HG03103 (cell line): ENCODE data around the gene RHBDL1.

Source experiments
- ATAC-seq: cut with Tn5 transposase; IDR thresholded peaks from one replicate; pipeline ENCODE4 v1.9.1; 2021; ENCODE audit warnings: low read depth; ENCODE audit not compliant: unreplicated experiment

Gene RHBDL1

DNA sequence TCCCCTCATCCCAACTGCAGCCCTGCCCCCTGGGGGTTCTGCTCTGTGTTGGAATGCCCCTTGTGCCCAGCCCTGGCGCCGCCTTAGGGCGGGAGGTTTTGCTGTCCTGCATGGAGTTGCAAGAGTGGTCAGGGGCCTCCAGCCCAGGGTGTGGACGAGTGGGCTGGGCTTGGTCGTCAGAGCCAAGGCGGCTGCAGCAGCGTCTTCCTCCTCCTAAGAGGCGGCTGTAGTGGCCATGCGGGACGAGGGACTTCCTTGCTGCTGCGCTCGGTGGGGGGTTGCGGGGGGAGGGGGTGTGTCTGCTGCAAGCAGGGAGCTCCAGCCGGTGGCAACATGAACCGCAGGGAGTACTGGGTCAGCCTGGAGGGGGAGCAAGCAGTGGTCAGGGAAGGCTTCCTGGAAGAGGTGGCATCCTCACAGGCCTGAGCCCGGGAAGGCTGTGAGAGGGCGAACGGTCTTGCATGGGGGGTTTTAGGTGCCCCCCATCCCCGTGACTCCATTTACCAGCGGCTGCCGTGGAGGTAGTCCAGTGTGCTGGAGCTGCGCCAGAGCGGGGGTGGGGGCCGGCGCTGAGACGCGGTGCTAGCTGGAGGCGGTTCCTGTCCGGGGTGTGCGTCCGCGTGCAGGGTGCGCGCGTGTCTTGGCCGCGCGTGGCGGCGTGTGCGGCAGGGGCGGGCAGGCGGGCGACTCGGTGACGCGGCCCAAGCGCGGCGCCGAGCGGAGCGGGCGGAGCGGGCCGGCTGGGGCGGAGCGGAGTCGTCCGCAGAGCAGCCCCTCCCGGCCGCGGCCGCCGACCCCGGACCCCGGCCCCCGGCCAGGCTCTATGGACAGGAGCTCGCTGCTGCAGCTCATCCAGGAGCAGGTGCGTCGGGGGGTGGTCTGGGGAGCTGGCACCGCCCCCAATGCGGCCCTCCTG lies at the start of gene RHBDL1:
TSS of gene RHBDL1 (plus strand) at position 704 of the 916 bp plus-strand sequence. CDS start at position 824, 120 bp downstream.
- no peak for ATAC-seq

DNA sequence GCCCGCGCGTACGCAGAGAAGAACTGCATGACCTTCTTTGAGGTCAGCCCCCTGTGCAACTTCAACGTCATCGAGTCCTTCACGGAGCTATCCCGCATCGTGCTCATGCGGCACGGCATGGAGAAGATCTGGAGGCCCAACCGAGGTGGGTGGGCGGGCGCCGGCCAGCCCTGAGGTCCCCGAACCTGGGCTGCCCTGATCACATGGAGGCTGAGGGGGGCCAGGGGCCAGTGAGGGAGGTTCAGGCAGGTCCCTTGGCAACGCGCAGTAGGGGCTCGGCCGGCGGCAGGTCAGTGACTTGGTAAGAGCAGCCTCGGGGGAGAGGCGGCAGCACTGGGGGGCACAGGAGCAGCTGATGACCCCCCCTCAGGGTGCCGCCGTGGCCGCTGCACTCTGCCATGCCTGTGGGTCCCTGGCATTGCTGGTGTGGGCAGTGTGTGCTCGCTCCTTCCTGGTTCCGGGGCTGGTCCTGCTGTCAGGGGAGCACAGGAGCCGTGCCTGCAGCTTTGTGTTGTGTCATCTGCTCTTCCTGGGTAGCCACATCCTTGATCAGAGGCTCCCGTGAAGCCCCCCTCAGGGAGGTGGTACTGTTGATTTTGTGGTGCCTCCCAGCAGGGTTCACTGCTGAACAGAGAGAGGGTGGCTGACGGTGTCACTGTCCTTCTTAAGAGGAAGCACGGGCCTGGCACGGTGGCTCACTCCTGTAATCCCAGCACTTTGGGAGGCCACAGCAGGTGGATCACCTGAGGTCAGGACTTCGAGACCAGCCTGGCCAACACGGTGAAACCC lies 49.3 kb upstream of the RHBDL1 start:
- ATAC-seq, result no peak

DNA sequence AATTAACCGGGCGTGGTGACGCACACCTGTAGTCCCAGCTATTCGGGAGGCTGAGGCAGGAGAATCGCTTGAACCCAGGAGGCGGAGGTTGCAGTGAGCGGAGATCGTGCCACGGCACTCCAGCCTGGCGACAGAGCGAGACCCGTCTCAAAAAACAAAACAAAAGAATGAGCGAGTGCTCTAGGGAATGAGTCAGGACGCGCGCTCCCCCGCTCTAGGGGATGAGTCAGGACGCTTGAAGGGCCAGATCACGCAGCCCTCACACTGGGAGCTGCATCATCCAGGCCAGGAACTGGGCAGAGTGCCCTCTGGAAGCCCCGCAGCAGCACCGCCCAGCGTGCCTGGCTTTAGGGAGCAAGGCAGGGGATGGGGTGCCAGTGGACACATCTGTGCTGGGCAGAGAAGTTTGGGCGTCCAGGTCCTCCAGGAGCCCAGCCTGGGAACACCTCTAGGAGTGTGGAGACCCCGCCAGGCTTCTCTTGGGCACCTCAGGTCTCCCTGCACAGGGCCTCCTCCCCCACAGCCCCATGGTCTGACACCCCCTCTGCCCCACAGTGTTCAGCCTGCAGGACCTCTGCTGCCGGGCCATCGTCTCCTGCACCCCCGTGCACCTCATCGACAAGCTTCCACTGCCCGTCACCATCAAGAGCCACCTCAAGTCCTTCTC lies 48.6 kb upstream of the RHBDL1 start:
- ATAC-seq, result no peak

DNA sequence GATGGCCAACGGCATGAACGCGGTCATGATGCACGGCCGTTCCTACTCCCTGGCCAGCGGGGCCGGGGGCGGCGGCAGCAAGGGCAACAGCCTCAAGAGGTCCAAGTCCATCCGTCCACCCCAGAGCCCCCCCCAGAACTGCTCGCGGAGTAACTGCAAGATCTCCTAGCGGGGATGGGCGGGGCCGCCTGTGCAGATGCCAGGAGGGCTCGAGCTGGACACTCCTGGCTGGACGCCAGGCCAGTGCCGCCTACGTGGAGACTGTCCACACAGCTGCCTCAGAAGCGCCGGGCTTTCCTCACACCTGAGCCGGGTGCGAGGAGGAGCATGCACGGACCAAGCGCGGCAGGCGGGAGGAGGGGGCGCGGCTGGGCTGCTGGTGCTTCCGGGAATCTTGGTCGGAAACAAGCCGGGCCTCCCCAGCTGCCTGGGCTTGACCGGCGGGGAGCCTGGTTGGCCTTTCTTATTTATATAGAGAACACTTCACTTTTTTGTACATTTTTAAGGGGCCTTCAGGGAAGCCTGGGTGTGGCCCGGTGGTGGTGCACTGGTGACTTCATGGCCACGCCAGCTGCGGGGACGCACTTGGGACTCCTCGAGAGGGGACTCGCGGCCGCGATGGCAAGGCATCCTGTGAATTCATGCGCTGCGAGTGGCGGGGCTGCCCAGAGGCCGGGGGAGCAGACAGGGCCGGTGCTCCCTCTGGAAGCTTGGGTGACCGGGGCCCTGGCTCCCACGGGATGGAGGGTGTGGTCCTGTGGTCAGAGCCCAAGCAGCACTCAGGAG lies 47.8 kb upstream of the RHBDL1 start:
- no peak for ATAC-seq

DNA sequence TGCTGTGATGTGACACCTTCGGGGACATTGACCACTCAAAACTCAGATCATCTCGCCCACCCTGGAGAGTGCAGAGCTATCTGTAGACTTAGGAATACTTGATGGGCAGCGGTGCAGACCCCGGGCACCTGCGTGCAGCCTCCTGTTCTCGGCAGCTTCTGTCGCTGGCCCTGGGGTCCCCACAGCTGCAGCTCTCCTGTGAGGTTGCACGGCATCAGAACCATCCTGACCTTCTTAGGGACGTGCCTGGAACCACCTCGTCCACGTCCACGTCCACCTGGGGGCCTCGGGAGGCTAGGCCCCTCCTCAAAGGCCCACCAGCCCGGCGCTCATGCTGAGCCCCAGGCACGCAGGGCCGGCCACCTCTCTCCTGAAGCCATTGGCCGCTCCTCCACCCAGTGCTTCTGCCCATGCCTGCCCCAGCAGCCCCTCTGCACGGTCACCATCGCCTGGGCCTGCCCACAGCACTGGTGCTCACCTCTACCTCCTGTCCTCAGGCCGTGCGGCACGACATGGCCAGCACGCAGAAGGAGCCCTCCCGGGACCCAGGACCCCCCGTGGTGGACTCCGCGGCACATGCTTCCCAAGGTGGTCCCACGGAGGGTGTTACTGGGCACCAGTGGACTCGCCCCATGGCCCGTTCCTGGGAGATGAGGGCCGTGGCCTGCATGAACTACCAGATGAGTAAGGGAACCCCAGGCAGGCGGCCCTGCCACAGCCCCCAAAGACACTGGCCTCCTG lies 47.0 kb upstream of the RHBDL1 start:
- ATAC-seq, result no peak

DNA sequence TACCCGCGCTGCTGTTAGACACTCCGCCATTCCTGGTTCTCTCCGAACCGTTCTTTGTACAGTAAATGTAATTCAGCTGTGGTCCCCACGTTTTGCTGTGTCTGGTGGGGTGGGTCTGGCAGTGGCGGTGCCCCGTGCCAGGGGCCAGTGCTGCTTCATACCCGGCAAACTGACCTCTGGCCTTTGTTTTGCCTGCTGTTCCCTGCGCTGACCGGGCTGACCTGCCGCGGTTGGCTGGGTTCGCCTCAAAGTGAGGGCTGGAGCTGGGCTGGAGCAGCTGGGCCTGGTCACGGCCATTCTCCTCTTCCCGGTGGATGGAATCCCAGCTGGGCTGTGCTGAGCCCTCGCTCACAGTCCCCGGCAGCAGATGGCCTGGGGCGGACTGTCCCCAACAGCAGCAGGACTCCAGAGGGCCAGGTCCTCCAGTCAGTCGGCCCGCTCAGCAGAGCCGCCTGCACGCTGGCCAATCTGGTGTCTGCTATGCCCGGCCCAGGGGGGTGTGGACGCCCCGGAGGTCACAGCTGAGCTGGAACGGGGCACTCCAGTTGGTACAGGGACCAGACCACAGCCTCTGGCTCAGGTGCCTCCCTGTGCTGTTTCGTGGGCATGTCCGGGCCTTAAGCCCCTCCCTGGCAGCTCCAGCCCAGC lies 46.2 kb upstream of the RHBDL1 start:
- no peak for ATAC-seq

DNA sequence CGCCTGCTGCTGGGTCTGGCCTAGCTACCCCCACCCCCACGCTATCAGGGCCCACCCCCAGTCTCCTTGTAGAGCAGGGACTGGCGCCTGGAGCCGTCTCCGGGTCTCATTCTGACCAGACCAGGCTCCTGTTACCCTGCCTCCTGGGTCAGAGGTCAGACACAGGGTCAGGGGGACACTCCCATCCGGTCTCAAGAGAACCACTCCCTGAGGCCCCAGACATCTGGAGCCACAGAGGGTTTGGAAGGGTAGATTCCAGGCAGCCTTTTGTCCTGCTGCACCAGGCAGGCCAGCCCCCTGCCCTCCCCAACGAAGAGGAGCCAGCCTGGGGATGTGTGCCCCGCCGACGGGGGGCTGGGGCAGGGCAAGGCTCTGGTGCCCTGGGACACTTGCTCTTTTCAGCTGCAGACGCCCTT lies 45.6 kb upstream of the RHBDL1 start:
- no peak for ATAC-seq

DNA sequence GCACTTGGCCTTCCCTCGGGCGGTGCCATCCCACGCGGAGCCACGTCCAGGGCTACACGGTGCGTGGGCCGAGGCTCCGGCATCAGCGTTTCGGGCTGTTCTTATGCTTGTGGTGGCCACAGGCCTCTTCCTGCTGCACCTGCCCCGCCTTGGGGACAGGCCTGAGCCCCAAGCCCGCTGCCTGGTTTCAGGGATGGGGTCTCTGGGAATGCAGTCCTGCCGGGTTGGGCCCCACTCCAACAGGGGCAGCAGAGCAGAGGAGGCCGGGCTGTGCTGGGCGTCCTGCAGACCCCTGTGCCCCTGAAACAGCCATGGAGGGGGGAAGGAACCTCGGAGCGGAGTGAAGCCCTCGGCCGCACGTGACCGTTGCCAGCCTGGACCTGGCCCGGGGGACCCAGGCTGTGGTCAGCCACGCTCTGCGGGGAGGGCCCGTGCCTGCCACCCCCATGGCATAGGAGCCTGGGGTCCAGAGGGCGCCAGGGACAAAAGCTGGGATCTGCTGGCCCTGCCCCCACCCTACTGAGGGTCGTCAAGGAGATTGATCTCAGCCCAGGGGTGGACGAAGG lies 45.1 kb upstream of the RHBDL1 start:
- ATAC-seq, result no peak

DNA sequence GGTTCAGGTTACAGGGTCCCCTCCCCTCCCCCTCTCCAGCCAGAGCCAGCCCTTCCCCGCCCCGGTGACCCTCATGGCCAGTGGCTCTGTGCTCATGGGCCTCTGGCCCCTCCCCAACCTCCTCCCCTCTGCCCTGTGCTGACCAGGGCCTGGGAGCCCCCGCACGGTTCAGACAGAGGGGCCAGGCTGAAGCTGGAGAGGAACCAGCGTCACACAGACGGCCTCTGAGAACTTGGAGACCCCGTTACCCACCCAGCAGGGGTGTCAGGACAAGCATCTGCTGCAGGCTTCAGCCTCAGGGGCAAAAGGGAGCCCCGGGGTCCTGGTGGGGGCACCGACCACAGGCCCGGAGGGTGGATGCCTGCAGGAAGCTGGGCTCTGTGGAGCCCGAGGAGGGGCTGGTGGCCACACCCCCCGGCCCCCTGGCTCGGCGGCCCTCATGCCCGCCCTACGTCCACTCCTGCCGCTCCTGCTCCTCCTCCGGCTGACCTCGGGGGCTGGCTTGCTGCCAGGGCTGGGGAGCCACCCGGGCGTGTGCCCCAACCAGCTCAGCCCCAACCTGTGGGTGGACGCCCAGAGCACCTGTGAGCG lies 44.6 kb upstream of the RHBDL1 start, which contains the start of gene WFIKKN1:
TSS of gene WFIKKN1 (plus strand) at position 171 of the 591 bp plus-strand sequence. CDS start at position 440, 269 bp downstream.
- ATAC-seq, result no peak

DNA sequence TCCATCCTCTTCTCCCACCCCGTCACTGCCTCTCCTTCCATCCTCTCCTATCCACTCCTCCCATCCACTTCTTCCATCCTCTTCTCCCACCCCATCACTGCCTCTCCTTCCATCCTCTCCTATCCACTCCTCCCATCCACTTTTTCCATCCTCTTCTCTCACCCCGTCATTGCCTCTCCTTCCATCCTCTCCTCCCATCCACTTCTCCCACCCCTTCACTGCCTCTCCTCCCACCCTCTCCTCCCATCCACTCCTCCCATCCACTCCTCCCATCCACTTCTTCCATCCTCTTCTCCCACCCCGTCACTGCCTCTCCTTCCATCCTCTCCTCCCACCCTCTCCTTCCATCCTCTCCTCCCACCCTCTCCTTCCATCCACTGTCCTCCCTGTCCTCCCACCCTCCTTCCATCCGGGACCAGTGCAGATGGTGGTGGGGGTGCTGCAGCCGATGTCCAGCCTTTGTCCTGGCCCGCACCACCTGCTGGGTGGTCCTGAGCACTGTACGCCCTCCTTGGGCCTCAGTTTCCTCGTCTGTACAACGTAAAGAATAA lies 43.6 kb upstream of the RHBDL1 start:
- ATAC-seq, result no peak

DNA sequence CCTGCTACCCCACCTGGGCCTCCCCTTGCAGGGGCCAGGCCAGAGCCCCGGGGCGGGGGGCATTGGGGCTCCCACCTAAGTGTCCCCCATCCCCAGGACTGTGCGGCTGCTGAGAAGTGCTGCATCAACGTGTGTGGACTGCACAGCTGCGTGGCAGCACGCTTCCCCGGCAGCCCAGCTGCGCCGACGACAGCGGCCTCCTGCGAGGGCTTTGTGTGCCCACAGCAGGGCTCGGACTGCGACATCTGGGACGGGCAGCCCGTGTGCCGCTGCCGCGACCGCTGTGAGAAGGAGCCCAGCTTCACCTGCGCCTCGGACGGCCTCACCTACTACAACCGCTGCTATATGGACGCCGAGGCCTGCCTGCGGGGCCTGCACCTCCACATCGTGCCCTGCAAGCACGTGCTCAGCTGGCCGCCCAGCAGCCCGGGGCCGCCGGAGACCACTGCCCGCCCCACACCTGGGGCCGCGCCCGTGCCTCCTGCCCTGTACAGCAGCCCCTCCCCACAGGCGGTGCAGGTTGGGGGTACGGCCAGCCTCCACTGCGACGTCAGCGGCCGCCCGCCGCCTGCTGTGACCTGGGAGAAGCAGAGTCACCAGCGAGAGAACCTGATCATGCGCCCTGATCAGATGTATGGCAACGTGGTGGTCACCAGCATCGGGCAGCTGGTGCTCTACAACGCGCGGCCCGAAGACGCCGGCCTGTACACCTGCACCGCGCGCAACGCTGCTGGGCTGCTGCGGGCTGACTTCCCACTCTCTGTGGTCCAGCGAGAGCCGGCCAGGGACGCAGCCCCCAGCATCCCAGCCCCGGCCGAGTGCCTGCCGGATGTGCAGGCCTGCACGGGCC lies 42.8 kb upstream of the RHBDL1 start:
- ATAC-seq, result no peak

DNA sequence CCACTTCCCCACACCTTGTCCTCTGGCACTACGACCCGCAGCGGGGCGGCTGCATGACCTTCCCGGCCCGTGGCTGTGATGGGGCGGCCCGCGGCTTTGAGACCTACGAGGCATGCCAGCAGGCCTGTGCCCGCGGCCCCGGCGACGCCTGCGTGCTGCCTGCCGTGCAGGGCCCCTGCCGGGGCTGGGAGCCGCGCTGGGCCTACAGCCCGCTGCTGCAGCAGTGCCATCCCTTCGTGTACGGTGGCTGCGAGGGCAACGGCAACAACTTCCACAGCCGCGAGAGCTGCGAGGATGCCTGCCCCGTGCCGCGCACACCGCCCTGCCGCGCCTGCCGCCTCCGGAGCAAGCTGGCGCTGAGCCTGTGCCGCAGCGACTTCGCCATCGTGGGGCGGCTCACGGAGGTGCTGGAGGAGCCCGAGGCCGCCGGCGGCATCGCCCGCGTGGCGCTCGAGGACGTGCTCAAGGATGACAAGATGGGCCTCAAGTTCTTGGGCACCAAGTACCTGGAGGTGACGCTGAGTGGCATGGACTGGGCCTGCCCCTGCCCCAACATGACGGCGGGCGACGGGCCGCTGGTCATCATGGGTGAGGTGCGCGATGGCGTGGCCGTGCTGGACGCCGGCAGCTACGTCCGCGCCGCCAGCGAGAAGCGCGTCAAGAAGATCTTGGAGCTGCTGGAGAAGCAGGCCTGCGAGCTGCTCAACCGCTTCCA lies 42.0 kb upstream of the RHBDL1 start:
- ATAC-seq, result no peak

DNA sequence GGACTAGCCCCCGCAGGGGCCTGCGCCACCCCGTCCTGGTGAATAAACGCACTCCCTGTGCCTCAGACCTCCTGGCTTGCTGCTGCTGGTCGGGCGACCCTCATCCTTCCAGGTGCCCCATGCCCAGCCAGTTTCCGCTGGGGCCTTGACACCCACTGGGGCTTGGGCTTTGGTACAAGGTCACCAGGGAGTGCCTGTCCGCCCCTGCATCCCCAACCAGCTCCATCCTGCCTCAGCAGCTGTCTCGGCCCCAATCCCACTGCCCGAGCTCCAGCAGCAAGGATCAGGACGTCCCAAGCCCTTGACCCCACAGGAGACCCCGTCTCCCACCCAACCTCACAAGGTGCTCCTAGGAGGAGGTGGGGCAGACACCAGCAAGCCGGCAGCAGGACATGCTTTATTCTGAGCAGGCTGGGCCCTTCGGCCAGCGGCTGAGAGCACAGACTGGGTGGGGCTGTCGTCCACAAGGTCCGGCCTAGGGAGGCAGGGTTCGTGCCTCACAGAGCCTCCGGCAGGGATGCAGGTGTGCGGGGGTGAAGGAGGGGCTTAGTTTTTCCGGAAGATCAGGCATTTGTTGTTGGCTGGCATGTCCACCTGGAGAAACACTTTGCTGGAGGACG lies 41.3 kb upstream of the RHBDL1 start:
- no peak for ATAC-seq

DNA sequence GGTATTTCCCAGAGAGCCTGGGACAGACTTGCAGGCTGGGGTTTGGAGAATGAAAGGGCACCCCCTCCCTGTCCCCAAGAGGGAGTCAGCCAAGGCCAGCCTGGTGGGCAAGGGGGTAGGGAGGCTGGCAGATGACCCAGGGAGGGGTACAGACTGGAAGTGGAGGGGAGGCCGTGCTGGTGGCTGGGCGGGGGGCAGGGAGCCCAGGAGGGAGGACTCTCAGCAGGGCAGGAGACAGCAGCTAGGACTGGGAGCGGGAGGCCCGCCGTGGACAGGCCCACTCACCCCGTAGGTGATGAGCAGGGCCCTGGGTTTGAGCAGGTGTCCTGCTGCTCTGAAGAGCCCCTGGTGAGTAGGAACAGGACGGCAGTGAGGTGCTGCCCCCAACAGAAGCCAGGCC lies 40.5 kb upstream of the RHBDL1 start:
- ATAC-seq, result no peak

DNA sequence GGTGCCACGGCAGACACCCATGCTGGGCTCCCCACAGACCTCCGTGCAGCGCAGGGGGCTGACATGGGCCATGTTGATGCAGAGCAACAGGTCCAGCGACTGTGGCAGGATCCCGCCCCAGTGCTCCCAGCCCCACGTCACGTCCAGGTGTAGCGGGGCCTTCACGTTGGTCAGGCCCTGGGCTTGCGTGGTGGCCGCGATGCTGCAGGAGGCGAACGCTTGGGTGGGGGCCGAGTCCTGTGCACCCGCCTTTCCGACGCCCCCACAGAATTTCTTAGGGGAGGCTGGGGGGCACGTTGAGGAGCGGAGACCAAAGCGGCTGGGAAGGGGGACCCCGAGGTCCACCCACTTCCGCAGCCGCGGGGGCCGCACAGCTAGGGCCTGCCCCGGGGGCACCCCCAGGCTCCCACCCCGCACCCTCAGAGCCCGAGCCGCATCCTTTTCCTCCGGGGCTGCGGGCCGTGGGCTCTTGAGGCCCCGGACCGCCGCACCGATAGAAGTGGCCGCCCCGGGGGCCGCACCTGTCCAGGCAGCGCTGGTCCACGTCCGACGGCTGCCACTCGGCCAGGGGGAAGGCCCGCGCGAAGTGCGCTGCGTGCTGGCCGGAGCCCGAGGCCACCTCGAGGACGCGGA lies 39.8 kb upstream of the RHBDL1 start:
- no peak for ATAC-seq
